ENCODE data around the gene PADI4.

PADI4 gene

DNA sequence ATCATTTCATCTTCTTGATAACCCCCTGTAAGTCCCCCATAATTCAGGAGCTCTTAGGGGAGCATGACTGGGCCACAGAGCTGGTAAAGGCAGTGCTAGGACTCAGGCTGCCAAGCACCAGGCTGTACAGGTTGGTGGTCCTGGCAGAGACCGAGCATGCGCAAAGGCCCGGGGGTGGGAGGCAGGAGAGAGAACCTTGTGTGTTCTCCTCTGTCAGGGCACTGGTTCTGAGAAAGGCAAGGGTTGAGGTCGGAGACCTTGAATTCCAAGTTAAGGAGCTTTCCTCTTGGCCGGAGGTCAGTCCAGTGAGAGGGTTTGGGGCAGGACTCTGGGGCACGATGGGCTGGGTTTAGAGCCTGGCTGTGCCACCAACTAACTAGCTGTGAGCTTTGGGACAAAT, 35.9 kb upstream of the PADI4 start:
- no peaks in the 10 kb centered on the region for H3K27me3 ChIP-seq (replicated peaks; ENCODE audit: control insufficient read depth, insufficient read depth, low read length)
- no peak overlapping the region for H3K4me3 ChIP-seq (replicated peaks; ENCODE audit: low read depth, low read length)
- no peaks in the 10 kb centered on the region for H3K36me3 ChIP-seq (ENCODE audit: control insufficient read depth, insufficient read depth, low read length)
- TF ChIP-seq, protein P1, sequence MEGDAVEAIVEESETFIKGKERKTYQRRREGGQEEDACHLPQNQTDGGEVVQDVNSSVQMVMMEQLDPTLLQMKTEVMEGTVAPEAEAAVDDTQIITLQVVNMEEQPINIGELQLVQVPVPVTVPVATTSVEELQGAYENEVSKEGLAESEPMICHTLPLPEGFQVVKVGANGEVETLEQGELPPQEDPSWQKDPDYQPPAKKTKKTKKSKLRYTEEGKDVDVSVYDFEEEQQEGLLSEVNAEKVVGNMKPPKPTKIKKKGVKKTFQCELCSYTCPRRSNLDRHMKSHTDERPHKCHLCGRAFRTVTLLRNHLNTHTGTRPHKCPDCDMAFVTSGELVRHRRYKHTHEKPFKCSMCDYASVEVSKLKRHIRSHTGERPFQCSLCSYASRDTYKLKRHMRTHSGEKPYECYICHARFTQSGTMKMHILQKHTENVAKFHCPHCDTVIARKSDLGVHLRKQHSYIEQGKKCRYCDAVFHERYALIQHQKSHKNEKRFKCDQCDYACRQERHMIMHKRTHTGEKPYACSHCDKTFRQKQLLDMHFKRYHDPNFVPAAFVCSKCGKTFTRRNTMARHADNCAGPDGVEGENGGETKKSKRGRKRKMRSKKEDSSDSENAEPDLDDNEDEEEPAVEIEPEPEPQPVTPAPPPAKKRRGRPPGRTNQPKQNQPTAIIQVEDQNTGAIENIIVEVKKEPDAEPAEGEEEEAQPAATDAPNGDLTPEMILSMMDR (IDR thresholded peaks at IDR 0.05; ENCODE audit: insufficient read depth, low read length, poor library complexity, severe bottlenecking) = no peak
- DNase-seq (ENCODE audit: extremely low read depth, insufficient read length) = no peak

DNA sequence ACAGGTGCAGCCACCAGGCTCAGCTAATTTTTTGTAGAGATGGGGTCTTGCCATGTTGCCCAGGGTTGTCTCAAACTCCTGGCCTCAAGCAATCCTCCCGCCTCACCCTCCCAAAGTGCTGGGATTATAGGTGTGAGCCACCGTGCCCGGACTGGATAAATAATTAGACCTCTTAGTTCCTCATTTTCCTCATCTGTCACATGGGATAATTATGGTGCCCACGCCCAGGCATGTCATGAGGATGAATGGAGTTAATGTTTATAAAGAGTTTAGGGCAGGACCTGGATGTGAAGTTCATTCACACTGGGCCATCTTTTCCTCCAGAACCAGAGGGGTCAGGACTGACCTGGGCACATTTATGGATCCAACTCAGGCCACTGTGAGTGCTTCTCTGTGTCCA, 35.4 kb upstream of the PADI4 start:
- H3K36me3 ChIP-seq (ENCODE audit: control insufficient read depth, insufficient read depth, low read length) = no peaks in the 10 kb centered on the region
- TF ChIP-seq, protein P1 (IDR thresholded peaks at IDR 0.05; ENCODE audit: insufficient read depth, low read length, poor library complexity, severe bottlenecking) = no peak
- H3K27me3 ChIP-seq (replicated peaks; ENCODE audit: control insufficient read depth, insufficient read depth, low read length) = no peaks in the 10 kb centered on the region
- DNase-seq (ENCODE audit: extremely low read depth, insufficient read length) = no peak
- H3K4me3 ChIP-seq (replicated peaks; ENCODE audit: low read depth, low read length) = no peak overlapping the region

DNA sequence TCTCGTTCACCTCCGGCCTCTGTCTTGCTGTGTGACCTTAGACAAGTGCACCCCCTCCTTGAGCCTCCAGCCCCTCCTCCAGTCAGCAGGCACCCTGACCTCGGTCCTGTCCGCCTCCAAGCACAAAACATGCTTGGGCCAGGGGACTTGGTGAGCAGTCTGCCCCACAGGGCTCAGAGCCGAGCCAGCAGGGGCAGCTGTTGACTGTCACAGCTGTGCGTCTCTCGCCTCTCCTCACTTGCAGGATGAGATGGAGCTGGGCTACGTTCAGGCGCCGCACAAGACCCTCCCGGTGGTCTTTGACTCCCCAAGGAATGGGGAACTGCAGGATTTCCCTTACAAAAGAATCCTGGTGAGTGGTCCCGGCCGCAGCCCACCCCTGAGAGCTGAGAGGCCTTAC, 34.9 kb upstream of the PADI4 start:
- TF ChIP-seq, protein P1 (IDR thresholded peaks at IDR 0.05; ENCODE audit: insufficient read depth, low read length, poor library complexity, severe bottlenecking) = no peak
- H3K27me3 ChIP-seq (replicated peaks; ENCODE audit: control insufficient read depth, insufficient read depth, low read length) = no peaks in the 10 kb centered on the region
- no peak for DNase-seq (ENCODE audit: extremely low read depth, insufficient read length)
- no peak overlapping the region for H3K4me3 ChIP-seq (replicated peaks; ENCODE audit: low read depth, low read length)
- H3K36me3 ChIP-seq (ENCODE audit: control insufficient read depth, insufficient read depth, low read length) = no peaks in the 10 kb centered on the region

DNA sequence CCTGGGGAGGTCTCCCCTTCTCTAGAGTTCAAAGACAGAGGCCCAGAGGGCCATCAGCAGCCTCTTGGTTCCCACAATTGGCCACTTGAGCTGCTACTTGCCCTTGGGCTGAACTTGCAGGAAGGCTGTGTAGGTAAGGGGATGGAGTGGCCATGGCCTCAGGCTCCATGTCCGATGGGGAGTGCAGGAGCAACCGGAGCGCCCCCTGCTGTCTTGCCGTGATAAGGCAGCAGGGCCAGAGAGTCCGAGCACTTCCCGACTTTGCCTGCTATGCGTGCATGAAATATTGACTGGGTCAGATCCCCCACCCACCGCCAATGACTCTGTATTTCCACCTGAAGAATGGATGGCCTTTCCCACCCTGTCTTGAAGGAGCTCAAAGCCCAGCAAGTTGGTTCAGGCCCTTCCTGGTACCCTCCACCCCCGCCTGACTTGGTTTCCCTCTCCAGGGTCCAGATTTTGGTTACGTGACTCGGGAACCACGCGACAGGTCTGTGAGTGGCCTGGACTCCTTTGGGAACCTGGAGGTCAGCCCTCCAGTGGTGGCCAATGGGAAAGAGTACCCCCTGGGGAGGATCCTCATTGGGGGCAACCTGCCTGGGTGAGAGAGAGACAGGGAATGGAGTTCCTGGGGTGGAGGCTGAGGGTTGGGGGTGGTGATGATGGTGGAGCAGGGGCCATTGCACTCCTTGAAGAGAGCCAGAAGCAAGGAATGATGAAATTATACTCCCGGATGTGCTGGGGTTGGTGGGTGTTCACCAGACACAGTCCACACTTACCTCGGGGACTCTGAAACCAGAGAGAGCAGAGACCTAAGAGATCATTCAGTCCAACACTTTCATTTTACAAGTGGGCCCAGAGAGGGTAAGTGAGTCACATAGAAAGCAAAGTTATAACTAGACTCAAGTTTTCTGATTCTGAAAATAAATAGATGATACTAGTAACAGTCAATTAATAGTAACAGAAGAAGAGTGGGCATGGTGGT, 33.5 kb upstream of the PADI4 start:
- no peaks in the 10 kb centered on the region for H3K27me3 ChIP-seq (replicated peaks; ENCODE audit: control insufficient read depth, insufficient read depth, low read length)
- TF ChIP-seq, protein P1 (IDR thresholded peaks at IDR 0.05; ENCODE audit: insufficient read depth, low read length, poor library complexity, severe bottlenecking) = peak; percentile 92
- DNase-seq (ENCODE audit: extremely low read depth, insufficient read length) = peak; percentile 53
- H3K4me3 ChIP-seq (replicated peaks; ENCODE audit: low read depth, low read length) = peak overlapping the region; percentile 29
- no peaks in the 10 kb centered on the region for H3K36me3 ChIP-seq (ENCODE audit: control insufficient read depth, insufficient read depth, low read length)

DNA sequence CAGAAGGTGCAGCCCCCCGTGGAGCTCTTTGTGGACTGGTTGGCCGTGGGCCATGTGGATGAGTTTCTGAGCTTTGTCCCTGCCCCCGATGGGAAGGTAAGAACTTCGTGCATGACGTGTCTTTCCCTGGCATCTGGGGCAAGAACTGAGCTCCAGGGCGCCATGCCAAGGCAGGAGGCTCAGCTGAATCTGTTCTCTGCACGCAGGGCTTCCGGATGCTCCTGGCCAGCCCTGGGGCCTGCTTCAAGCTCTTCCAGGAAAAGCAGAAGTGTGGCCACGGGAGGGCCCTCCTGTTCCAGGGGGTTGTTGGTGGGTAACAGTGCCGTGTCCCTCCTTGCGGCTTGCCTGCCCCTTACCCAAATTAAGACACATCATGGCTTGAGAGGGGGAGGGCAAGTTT, 31.4 kb upstream of the PADI4 start:
- TF ChIP-seq, protein P1 (IDR thresholded peaks at IDR 0.05; ENCODE audit: insufficient read depth, low read length, poor library complexity, severe bottlenecking) = no peak
- DNase-seq (ENCODE audit: extremely low read depth, insufficient read length) = no peak
- no peaks in the 10 kb centered on the region; the same call in 1 of the 2 replicates for H3K27me3 ChIP-seq (replicated peaks; ENCODE audit: control insufficient read depth, insufficient read depth, low read length)
- H3K36me3 ChIP-seq (ENCODE audit: control insufficient read depth, insufficient read depth, low read length) = no peaks in the 10 kb centered on the region
- no peak overlapping the region for H3K4me3 ChIP-seq (replicated peaks; ENCODE audit: low read depth, low read length)

All from GM06990 (cell line).